Activated naive CD8-positive, alpha-beta T cell treated with anti-CD3 and anti-CD28 coated beads, Interleukin-2, amount 10 ng/mL, durations not matched to agents 7 days and 5 days (primary cell): ENCODE data around the gene FCN1. TPM values are rescaled to one million over a fixed set of nuclear protein-coding genes. Genes with fewer than 3 reads are reported as not detected.
"Not testable (repeated sequence)": the region's sequence is repeated elsewhere in the genome, so short reads cannot be mapped to it uniquely, and the experiment has no call there.

Experiments
- ATAC-seq: fragments of 150-1000 bp; cut with Tn5 transposase; one replicate; pipeline ENCODE4 v1.10.0; 2021; ENCODE audit warnings: low read depth, moderate library complexity
- POLR2A ChIA-PET: fragments of 350-600 bp; sonication (Branson Sonifier 250); formaldehyde crosslinking; loops from one replicate; lab custom pipeline; 2021; ENCODE audit warnings: antibody characterized with exemption; lab: Charles Lee
- DNase-seq: peaks from one replicate; pipeline ENCODE4 v3.0.0; 2021
- H3K27ac Mint-ChIP-seq: one replicate; pipeline ENCODE4 v1.8.0; 2022; ENCODE audit warnings: mild to moderate bottlenecking, mixed read lengths
- H3K27me3 Mint-ChIP-seq: one replicate; pipeline ENCODE4 v1.8.0; 2022; ENCODE audit warnings: mild to moderate bottlenecking, moderate library complexity, mixed read lengths
- H3K36me3 Mint-ChIP-seq: one replicate; pipeline ENCODE4 v1.8.0; 2021; ENCODE audit warnings: mild to moderate bottlenecking, mixed read lengths
- H3K4me1 Mint-ChIP-seq: one replicate; pipeline ENCODE4 v1.8.0; 2021; ENCODE audit warnings: mixed read lengths
- H3K4me3 Mint-ChIP-seq: one replicate; pipeline ENCODE4 v1.8.0; 2022; ENCODE audit warnings: mild to moderate bottlenecking, moderate library complexity, mixed read lengths
- H3K9me3 Mint-ChIP-seq: one replicate; pipeline ENCODE4 v1.8.0; 2021; ENCODE audit warnings: mixed read lengths
- total RNA-seq, 2 experiments: library from RNA; stranded (reverse); gene quantifications; one replicate each; pipeline ENCODE4 v1.2.3, GENCODE V29; 2021

The FCN1 gene
- total RNA-seq, 2 experiments from 2014 or later, result 2.3 to 2.6 TPM

- no peak overlapping the region for H3K4me3 Mint-ChIP-seq
- H3K4me1 Mint-ChIP-seq, result no peaks in the 10 kb centered on the region
- no peak for DNase-seq
- peaks cover 6% of the 10 kb centered on the region for H3K27me3 Mint-ChIP-seq
- no peak overlapping the region for H3K27ac Mint-ChIP-seq
- no peaks in the 10 kb centered on the region for H3K36me3 Mint-ChIP-seq
- no peak for ATAC-seq
- no peaks in the 10 kb centered on the region for H3K9me3 Mint-ChIP-seq
- POLR2A ChIA-PET, result no interaction called here
Measured at GRCh38 chr9:134869554-134870300, 48.0 kb downstream of the FCN1 start.

- H3K9me3 Mint-ChIP-seq, result no peaks in the 10 kb centered on the region
- POLR2A ChIA-PET, result no interaction called here
- ATAC-seq, result no peak
Measured at GRCh38 chr9:134868751-134869553, 48.8 kb downstream of the FCN1 start.

GRCh38 chr9:134867917-134868750 is 49.6 kb downstream of the FCN1 start:
- no peak for ATAC-seq
- Mint-ChIP-seq H3K4me1 (no peaks in the 10 kb centered on the region), H3K9me3 (no peaks in the 10 kb centered on the region), H3K27me3 (no peaks in the 10 kb centered on the region), H3K4me3 (no peak overlapping the region), H3K27ac (no peak overlapping the region), H3K36me3 (no peaks in the 10 kb centered on the region)
- POLR2A ChIA-PET, result no interaction called here
- DNase-seq, result no peak

More at GRCh38 chr9:134868751-134869553, 48.8 kb downstream of the FCN1 start:
- no peaks in the 10 kb centered on the region for H3K4me1 Mint-ChIP-seq
- no peaks in the 10 kb centered on the region for H3K36me3 Mint-ChIP-seq
- H3K27me3 Mint-ChIP-seq, result peaks cover 4% of the 10 kb centered on the region
- no peak for DNase-seq
- no peak overlapping the region for H3K4me3 Mint-ChIP-seq
- H3K27ac Mint-ChIP-seq, result no peak overlapping the region

- POLR2A ChIA-PET, result no interaction called here
- ATAC-seq (no peak), DNase-seq (no peak)
- Mint-ChIP-seq H3K4me1 (no peaks in the 10 kb centered on the region), H3K4me3 (no peak overlapping the region), H3K27me3 (no peaks in the 10 kb centered on the region), H3K9me3 (peaks cover 4% of the 10 kb centered on the region), H3K36me3 (no peaks in the 10 kb centered on the region), H3K27ac (no peak overlapping the region)
Measured at GRCh38 chr9:134864821-134865190, 52.9 kb downstream of the FCN1 start.

- Mint-ChIP-seq H3K4me3 (no peak overlapping the region), H3K9me3 (peaks cover 4% of the 10 kb centered on the region), H3K27ac (no peak overlapping the region), H3K36me3 (no peaks in the 10 kb centered on the region), H3K27me3 (no peaks in the 10 kb centered on the region), H3K4me1 (no peaks in the 10 kb centered on the region)
- POLR2A ChIA-PET, result no interaction called here
- ATAC-seq, result no peak
- DNase-seq, result no peak
Measured at GRCh38 chr9:134863941-134864820, 53.5 kb downstream of the FCN1 start.

GRCh38 chr9:134863306-134863902 is 54.3 kb downstream of the FCN1 start:
- Mint-ChIP-seq H3K4me3 (no peak overlapping the region), H3K27ac (no peak overlapping the region), H3K4me1 (no peaks in the 10 kb centered on the region), H3K9me3 (peaks cover 4% of the 10 kb centered on the region), H3K27me3 (no peaks in the 10 kb centered on the region), H3K36me3 (no peaks in the 10 kb centered on the region)
- DNase-seq (no peak), ATAC-seq (no peak)
- POLR2A ChIA-PET, result no interaction called here

- Mint-ChIP-seq H3K4me1 (no peaks in the 10 kb centered on the region), H3K27me3 (no peaks in the 10 kb centered on the region), H3K27ac (no peak overlapping the region), H3K9me3 (peaks cover 7% of the 10 kb centered on the region), H3K4me3 (no peak overlapping the region), H3K36me3 (no peaks in the 10 kb centered on the region)
- POLR2A ChIA-PET, result no interaction called here
- ATAC-seq (no peak), DNase-seq (no peak)
Measured at GRCh38 chr9:134861595-134862334, 55.9 kb downstream of the FCN1 start.

- no peaks in the 10 kb centered on the region for H3K27me3 Mint-ChIP-seq
Measured at GRCh38 chr9:134860510-134860909, 57.2 kb downstream of the FCN1 start.

GRCh38 chr9:134858051-134858841 is 59.5 kb downstream of the FCN1 start:
- no peak overlapping the region for H3K27ac Mint-ChIP-seq
- DNase-seq, result no peak

More at GRCh38 chr9:134860510-134860909, 57.2 kb downstream of the FCN1 start:
- no peaks in the 10 kb centered on the region for H3K36me3 Mint-ChIP-seq
- peaks cover 7% of the 10 kb centered on the region for H3K9me3 Mint-ChIP-seq
- H3K27ac Mint-ChIP-seq, result no peak overlapping the region
- DNase-seq (no peak), ATAC-seq (no peak)
- no peaks in the 10 kb centered on the region for H3K4me1 Mint-ChIP-seq
- POLR2A ChIA-PET, result no interaction called here
- no peak overlapping the region for H3K4me3 Mint-ChIP-seq

GRCh38 chr9:134857451-134857850 is 60.3 kb downstream of the FCN1 start:
- ATAC-seq, POLR2A ChIA-PET, H3K4me3 Mint-ChIP-seq, H3K4me1 Mint-ChIP-seq, H3K27me3 Mint-ChIP-seq, H3K36me3 Mint-ChIP-seq, DNase-seq, H3K9me3 Mint-ChIP-seq, H3K27ac Mint-ChIP-seq: not testable (repeated sequence)

More at GRCh38 chr9:134858051-134858841, 59.5 kb downstream of the FCN1 start:
- H3K9me3 Mint-ChIP-seq, result peaks cover 7% of the 10 kb centered on the region
- H3K27me3 Mint-ChIP-seq, result no peaks in the 10 kb centered on the region
- POLR2A ChIA-PET, result no interaction called here
- H3K36me3 Mint-ChIP-seq, result no peaks in the 10 kb centered on the region
- ATAC-seq, result no peak
- no peak overlapping the region for H3K4me3 Mint-ChIP-seq
- H3K4me1 Mint-ChIP-seq, result no peaks in the 10 kb centered on the region

GRCh38 chr9:134855900-134856377 is 61.8 kb downstream of the FCN1 start:
- H3K36me3 Mint-ChIP-seq, result no peaks in the 10 kb centered on the region
- ATAC-seq, result no peak
- no peaks in the 10 kb centered on the region for H3K27me3 Mint-ChIP-seq
- H3K9me3 Mint-ChIP-seq, result peaks cover 7% of the 10 kb centered on the region
- no peak overlapping the region for H3K27ac Mint-ChIP-seq
- no peak for DNase-seq
- POLR2A ChIA-PET, result no interaction called here
- no peaks in the 10 kb centered on the region for H3K4me1 Mint-ChIP-seq
- no peak overlapping the region for H3K4me3 Mint-ChIP-seq
